GM23338 (cell line): ENCODE results near the gene GABARAP. TPM values are rescaled to one million over a fixed set of nuclear protein-coding genes. Genes with fewer than 3 reads are reported as not detected.

Source experiments
- ATAC-seq: fragments of 200-7000 bp; cut with Tn5 transposase; 3 replicates; pipeline ENCODE4 v1.9.1; 2020
- DNase-seq: peaks from one replicate; pipeline ENCODE4 v3.0.0-alpha.2; 2015; ENCODE audit warnings: low spot score
- H2AFZ ChIP-seq: fragments of 200-600 bp; sonication (generic); 2 replicates; pipeline ENCODE4 v1.8.0; 2016; ENCODE audit warnings: antibody characterized with exemption, mild to moderate bottlenecking, moderate library complexity
- H3F3A ChIP-seq: fragments of 200-600 bp; sonication (generic); replicated peaks from 2 replicates; pipeline ENCODE4 v1.8.0; 2017; ENCODE audit warnings: antibody characterized with exemption, mixed run types, low read depth
- H3K27ac ChIP-seq: fragments of 200-600 bp; sonication (generic); 2 replicates; pipeline ENCODE4 v1.6.1; 2016; ENCODE audit warnings: low read depth
- H3K27me3 ChIP-seq: fragments of 200-600 bp; sonication (generic); 2 replicates; pipeline ENCODE4 v1.8.0; 2016; ENCODE audit warnings: mild to moderate bottlenecking, mixed run types, moderate library complexity; ENCODE audit not compliant: insufficient read depth
- H3K36me3 ChIP-seq: fragments of 200-600 bp; sonication (generic); 2 replicates; pipeline ENCODE4 v1.8.0; 2016; ENCODE audit warnings: mild to moderate bottlenecking; ENCODE audit not compliant: insufficient read depth
- H3K4me1 ChIP-seq: fragments of 200-600 bp; sonication (generic); 2 replicates; pipeline ENCODE4 v1.8.0; 2016; ENCODE audit warnings: mild to moderate bottlenecking, moderate library complexity; ENCODE audit not compliant: insufficient read depth
- H3K4me2 ChIP-seq: fragments of 200-600 bp; sonication (generic); 2 replicates; pipeline ENCODE4 v1.7.1; 2017; ENCODE audit warnings: mixed run types
- H3K4me3 ChIP-seq: fragments of 200-600 bp; sonication (generic); 2 replicates; pipeline ENCODE4 v1.6.1; 2016; ENCODE audit warnings: mixed run types
- H3K79me2 ChIP-seq: fragments of 200-600 bp; sonication (generic); replicated peaks from 2 replicates; pipeline ENCODE4 v1.8.0; 2017; ENCODE audit warnings: mild to moderate bottlenecking; ENCODE audit not compliant: insufficient read depth
- H3K9me2 ChIP-seq: fragments of 200-600 bp; sonication (generic); 2 replicates; pipeline ENCODE4 v1.8.0; 2017; ENCODE audit not compliant: insufficient read depth
- H4K20me1 ChIP-seq: fragments of 200-600 bp; sonication (generic); replicated peaks from 2 replicates; pipeline ENCODE4 v1.8.0; 2017; ENCODE audit warnings: mild to moderate bottlenecking; ENCODE audit not compliant: insufficient read depth
- H3K27ac Mint-ChIP-seq: 2 replicates; pipeline ENCODE4 v1.8.0; 2020; ENCODE audit warnings: inconsistent platforms, mild to moderate bottlenecking, moderate library complexity, mixed read lengths
- H3K27me3 Mint-ChIP-seq: 3 replicates; pipeline ENCODE4 v1.8.0; 2022; ENCODE audit warnings: low read depth, mild to moderate bottlenecking, moderate library complexity, mixed read lengths, inconsistent platforms; ENCODE audit not compliant: insufficient read depth, poor library complexity
- H3K36me3 Mint-ChIP-seq: 3 replicates; pipeline ENCODE4 v1.8.0; 2021; ENCODE audit warnings: low read depth, mild to moderate bottlenecking, inconsistent platforms, moderate library complexity, mixed read lengths
- H3K4me1 Mint-ChIP-seq: 3 replicates; pipeline ENCODE4 v1.8.0; 2020; ENCODE audit warnings: mild to moderate bottlenecking, inconsistent platforms, mixed read lengths
- H3K4me3 Mint-ChIP-seq: 3 replicates; pipeline ENCODE4 v1.8.0; 2021; ENCODE audit warnings: moderate library complexity, mild to moderate bottlenecking, inconsistent platforms, mixed read lengths
- H3K9me3 Mint-ChIP-seq: 3 replicates; pipeline ENCODE4 v1.8.0; 2020; ENCODE audit warnings: moderate library complexity, mild to moderate bottlenecking, inconsistent platforms, mixed read lengths
- CREB1 ChIP-seq: fragments of 250-450 bp; sonication (Bioruptor Pico); IDR thresholded peaks from 2 replicates; pipeline ENCODE4 v1.5.0; 2020; ENCODE audit warnings: low read depth, mild to moderate bottlenecking, moderate library complexity
- CTCF ChIP-seq, 2 experiments: fragments of 200-600 bp in 1 of 2; sonication (generic) in 1 of 2; conservative IDR thresholded peaks; 2 replicates each; pipeline versions ENCODE4 v1.5.1 to v1.6.1; 2016 to 2017; ENCODE audit warnings: antibody characterized with exemption in 2 of 2, low read depth in 2 of 2, mild to moderate bottlenecking in 2 of 2, moderate library complexity in 1 of 2
- ETS1 ChIP-seq: IDR thresholded peaks from 2 replicates; pipeline ENCODE4 v1.6.1; 2016; ENCODE audit warnings: antibody characterized with exemption
- EZH2 ChIP-seq: fragments of 200-600 bp; sonication (generic); IDR thresholded peaks from one replicate; pipeline ENCODE4 v1.8.0; 2017; ENCODE audit warnings: antibody characterized with exemption, mild to moderate bottlenecking, low read depth; ENCODE audit not compliant: unreplicated experiment
- EZH2phosphoT487 ChIP-seq: fragments of 200-600 bp; sonication (generic); IDR thresholded peaks from one replicate; pipeline ENCODE4 v1.8.1; 2018; ENCODE audit warnings: antibody characterized with exemption; ENCODE audit not compliant: unreplicated experiment
- JUNB ChIP-seq: IDR thresholded peaks from one replicate; pipeline ENCODE4 v1.6.1; 2016; ENCODE audit warnings: antibody characterized with exemption; ENCODE audit not compliant: unreplicated experiment
- NANOG ChIP-seq: IDR thresholded peaks from 2 replicates; pipeline ENCODE4 v1.6.1; 2016; ENCODE audit warnings: antibody characterized with exemption, borderline replicate concordance
- POLR2AphosphoS5 ChIP-seq: IDR thresholded peaks from 2 replicates; pipeline ENCODE4 v1.6.1; 2016; ENCODE audit warnings: antibody characterized with exemption, low read depth
- REST ChIP-seq: IDR thresholded peaks from one replicate; pipeline ENCODE4 v1.6.1; 2018; ENCODE audit warnings: antibody characterized with exemption; ENCODE audit not compliant: unreplicated experiment
- STAT1 ChIP-seq: IDR thresholded peaks from one replicate; pipeline ENCODE4 v1.6.1; 2016; ENCODE audit warnings: antibody characterized with exemption; ENCODE audit not compliant: unreplicated experiment
- ZNF114 ChIP-seq: fragments of 250-450 bp; sonication (Bioruptor Pico); IDR thresholded peaks from 2 replicates; pipeline ENCODE4 v1.5.0; 2020; ENCODE audit warnings: mild to moderate bottlenecking, moderate library complexity
- ZNF331 ChIP-seq: fragments of 250-450 bp; sonication (Bioruptor Pico); IDR thresholded peaks from 2 replicates; pipeline ENCODE4 v1.5.0; 2020; ENCODE audit warnings: low read depth, mild to moderate bottlenecking, moderate library complexity
- ZNF462 ChIP-seq: fragments of 250-450 bp; sonication (Bioruptor Pico); IDR thresholded peaks from 2 replicates; pipeline ENCODE4 v1.5.0; 2020; ENCODE audit warnings: mild to moderate bottlenecking, moderate library complexity
- polyA plus RNA-seq: library from polyadenylated mRNA; unstranded; fragments of >200 nt; fragmentation: Nextera tagmentation; extraction: Ambion mirVana; gene quantifications from 2 replicates; pipeline ENCODE4 v1.2.1, GENCODE V29; 2016
- total RNA-seq: library from RNA; depleted of rRNA; stranded (reverse); fragments of >200 nt; shearing (Covaris generic); gene quantifications from 2 replicates; pipeline ENCODE4 v1.2.3, GENCODE V29; 2014

GABARAP gene
- total and polyA plus RNA-seq, 2 experiments from 2014 or later: 128 to 520 TPM

GRCh38 chr17:7283471-7284216 lies 41.4 kb upstream of the GABARAP start:
- H3K36me3 Mint-ChIP-seq: peaks cover 15% of the 10 kb centered on the region
- DNase-seq (no peak), ATAC-seq (no peak)
- H3K4me3 ChIP-seq: no peak overlapping the region
- H3K4me1 Mint-ChIP-seq: peaks cover 29% of the 10 kb centered on the region
- peaks cover 15% of the 10 kb centered on the region; the same call in 1 of the 2 replicates for H3F3A ChIP-seq
- H3K9me3 Mint-ChIP-seq: no peaks in the 10 kb centered on the region; the same call in 2 of the 3 replicates
- peaks cover 5% of the 10 kb centered on the region; the same call in 1 of the 2 replicates for H3K36me3 ChIP-seq
- no peak overlapping the region for H2AFZ ChIP-seq
- H3K79me2 ChIP-seq: no peaks in the 10 kb centered on the region
- H3K27me3 Mint-ChIP-seq: peaks cover 18% of the 10 kb centered on the region
- H3K27ac ChIP-seq: no peak overlapping the region
- peak overlapping the region; percentile 59; the same call in 2 of the 3 replicates for H3K4me3 Mint-ChIP-seq
- TF ChIP-seq ZNF114 (CRISPR knock-in tag): no peak
- TF ChIP-seq EZH2: no peak
- TF ChIP-seq ZNF331: no peak
- no peak for TF ChIP-seq JUNB
- TF ChIP-seq STAT1: no peak
- no peak for TF ChIP-seq EZH2phosphoT487
- TF ChIP-seq ETS1: no peak
- no peak for TF ChIP-seq CTCF (conservative IDR thresholded peaks at IDR 0.05; ENCODE audit: low read depth in 2 of 2)
- TF ChIP-seq CREB1 (CRISPR knock-in tag): no peak
- TF ChIP-seq ZNF462: no peak
- TF ChIP-seq NANOG: no peak
- no peak for TF ChIP-seq POLR2AphosphoS5
- TF ChIP-seq REST: no peak
- no peak overlapping the region for H3K4me2 ChIP-seq
- H3K27me3 ChIP-seq: peaks cover 10% of the 10 kb centered on the region
- no peaks in the 10 kb centered on the region for H3K9me2 ChIP-seq
- H3K4me1 ChIP-seq: peaks cover 13% of the 10 kb centered on the region; the same call in 1 of the 2 replicates
- no peak overlapping the region for H3K27ac Mint-ChIP-seq
- H4K20me1 ChIP-seq: peaks cover 3% of the 10 kb centered on the region; the same call in 1 of the 2 replicates
